HG03159 (cell line): Measurements from ENCODE around the gene CEP72.
"Not testable (repeated sequence)": the region's sequence is repeated elsewhere in the genome, so short reads cannot be mapped to it uniquely, and the experiment has no call there.

Experiments
- ATAC-seq: cut with Tn5 transposase; IDR thresholded peaks from one replicate; pipeline ENCODE4 v1.9.1; 2021; ENCODE audit warnings: mild to moderate bottlenecking, moderate library complexity; ENCODE audit not compliant: unreplicated experiment

Gene CEP72

DNA sequence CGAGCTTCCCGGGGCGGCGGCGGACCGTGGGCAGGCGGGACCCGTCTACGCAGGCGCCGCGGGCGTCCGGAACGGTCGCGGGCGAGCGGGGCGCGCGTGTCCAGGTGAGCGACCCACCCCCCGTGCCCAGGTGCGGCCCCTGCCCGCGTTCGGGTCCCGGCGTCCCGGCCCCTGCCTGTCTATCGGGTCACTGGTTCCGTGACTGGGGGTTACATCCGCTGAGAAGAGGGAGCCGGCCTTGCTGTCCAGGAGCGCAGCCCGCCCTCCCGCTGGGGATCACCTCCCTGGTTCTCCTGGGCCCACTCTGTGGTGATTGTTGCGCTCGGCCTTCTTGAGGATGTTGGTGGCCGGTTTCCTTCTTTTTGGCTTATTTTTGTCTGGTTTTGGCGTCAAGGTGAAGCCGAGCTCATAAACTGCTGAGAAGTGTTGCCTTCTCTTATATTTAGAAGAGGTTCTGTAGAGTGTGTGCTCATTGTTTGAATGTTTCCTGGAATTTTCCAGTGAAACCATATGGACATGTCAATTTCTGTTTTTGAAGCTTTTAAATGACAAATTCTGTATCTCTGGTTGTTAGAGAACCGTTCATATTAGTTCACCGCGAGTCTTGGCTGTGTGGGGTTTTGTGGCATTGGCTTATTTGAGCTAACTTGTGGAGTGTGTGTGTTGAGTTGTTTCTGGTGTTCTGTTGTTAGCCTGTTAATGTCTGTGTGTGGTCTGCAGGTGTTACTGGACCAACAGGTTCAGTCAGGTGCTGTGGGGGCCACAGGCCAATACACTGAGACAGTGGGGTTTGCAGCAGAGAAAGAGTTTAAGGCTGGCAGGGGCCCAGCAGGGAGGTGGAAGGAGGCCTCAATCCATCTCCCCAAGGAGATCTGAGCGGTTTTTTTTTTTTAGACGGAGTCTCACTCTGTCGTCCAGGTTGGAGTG lies 621 bp downstream of the CEP72 start:
- peak; percentile 28 for ATAC-seq

DNA sequence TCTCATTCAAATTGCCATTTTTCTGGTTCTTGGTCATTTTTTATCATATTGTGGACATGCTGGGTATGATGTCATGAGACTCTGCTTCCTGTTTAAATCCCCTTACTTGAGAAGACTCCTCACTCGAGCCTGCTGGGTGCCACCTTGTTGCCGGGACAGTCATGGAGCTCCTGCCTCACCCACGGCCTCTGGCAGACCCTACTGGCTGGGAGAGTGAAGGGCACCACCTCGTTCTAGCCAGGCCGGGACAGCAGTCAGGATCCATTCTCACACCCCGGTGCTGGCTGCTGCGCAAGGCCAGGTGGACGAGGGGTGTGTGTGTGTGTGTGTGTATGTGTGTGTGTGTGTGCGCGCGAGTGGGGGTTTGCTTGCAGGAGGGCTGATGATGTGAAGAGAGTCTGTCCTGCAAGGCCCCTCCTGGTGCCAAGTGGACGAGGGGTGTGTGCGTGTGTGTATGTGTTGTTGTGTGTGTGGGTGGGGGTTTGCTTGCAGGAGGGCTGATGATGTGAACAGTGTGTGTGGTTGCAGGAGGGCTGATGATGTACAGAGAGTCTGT lies 4.4 kb downstream of the CEP72 start:
- no peak for ATAC-seq

DNA sequence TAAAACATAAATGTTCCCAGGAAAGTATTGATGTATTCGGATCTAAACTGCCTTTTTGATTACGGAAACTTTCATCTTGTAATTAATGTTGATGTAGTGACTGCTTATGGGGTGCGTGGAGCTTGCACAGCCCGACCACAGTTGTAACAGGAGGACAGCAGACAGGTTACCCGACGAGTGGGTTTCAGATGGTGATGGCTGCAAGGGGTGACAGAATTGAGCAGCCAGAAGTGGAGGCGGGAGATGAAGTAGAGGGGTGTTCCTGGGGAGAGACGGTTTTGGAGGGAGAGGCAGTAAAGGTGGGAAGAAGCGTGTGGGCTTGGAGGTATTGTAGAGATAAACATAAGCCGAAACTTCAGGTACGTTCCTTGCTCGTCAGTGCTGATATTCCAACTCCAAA lies 5.8 kb downstream of the CEP72 start:
- no peak for ATAC-seq

DNA sequence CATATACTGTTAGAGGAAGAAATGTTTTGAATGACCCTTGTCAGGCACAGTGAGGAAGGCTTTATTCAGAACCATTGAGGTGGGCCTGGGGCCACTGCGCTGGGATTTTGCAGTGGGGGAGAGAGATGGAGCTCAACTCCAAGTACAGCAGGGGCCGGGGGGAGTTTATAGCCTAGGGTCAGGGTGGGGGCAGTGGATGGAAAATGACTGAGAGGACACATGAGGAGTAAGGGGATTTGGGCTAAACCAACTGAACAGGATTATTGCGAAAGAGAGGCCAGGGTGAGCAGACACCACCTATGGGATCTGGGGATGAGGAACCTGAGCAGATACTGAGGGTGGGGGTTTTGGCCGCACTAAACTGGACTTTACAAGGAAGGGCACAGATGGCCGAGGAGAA lies 6.3 kb downstream of the CEP72 start:
- ATAC-seq, result no peak

DNA sequence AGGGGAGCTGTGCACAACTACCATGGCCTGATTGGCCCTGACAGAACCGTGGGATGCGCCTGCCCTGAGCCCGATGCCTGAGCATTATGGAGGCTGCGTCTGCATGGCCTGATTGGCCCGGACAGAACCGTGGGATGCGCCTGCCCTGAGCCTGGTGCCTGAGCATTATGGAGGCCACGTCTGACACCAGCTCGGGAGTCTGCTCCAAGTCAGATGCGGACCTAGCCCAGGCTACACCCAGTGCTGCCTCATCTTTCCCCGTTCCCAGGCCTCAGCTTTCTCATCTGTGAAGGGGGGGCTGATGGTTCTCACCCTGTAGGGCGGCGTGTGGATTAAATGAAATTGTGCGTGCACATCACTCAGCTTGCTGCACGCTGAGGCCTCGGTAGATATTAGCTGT lies 7.3 kb downstream of the CEP72 start:
- ATAC-seq, result no peak

DNA sequence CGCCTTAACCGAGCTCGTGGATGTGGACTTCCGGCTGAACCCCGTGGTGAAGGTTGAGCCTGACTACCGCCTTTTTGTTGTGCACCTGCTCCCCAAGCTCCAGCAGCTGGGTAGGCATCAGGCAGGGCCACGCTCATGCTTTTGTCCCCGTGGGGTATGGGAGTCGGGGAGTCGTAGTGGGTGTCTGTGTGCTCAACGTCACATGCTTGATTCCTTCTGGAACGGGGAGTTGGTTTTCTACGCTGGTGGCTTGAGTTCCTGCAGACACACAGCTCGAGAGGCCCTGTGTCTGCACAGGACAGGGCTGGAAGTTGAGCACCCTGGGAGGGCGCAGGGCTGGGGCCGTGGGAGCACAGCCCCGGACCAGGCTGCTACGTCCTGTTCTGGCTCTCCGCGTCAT lies 8.0 kb downstream of the CEP72 start:
- ATAC-seq, result no peak

DNA sequence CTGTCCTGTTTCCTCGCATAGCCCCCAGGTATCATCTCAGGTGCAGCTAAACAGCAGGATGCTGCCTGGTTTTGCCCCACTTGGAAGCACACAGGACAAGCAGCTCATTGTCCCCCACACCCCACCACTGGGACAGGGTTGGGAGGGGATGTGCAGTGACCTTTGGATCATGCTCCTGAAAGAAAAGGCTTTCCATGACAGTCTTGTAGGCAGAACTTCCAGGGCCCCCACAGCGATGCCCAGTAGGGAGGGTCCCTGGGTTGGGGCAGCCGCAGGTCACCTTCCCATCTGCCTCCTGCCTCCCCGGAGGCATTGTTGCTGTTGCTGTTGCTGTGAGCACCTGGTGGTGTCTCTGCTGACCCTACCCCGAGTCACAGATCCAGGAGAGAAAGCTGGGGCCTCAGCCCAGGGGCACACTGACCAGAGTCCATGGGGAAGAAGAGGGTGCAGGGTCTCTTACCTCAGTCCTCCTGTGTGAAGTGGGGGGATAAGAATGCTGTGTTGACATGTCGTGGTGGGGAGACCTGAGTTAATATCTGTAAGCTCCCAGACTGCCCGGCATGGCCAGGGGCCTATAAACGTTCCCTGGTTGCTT lies 8.5 kb downstream of the CEP72 start:
- ATAC-seq, result no peak

DNA sequence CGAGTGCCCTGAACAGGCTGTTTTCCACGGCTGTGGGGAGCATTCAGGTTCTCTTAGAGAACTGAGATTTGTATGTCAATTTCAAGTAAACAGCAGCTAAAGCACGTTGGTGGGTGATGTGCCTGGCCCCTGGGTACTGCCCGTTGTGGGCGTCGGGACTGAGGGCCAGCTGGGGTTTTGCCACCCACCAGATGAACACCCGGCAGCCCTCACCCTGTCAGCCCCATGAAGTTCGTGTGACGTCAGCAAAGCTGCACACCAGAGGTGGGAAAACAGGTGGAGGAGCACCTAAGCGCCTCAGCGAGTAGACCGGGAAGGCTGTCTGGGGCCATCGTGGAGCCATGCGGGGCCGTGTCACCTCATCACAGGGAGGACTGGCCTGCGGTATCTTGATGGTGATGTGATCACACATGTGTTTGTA lies 9.2 kb downstream of the CEP72 start:
- ATAC-seq, result no peak

DNA sequence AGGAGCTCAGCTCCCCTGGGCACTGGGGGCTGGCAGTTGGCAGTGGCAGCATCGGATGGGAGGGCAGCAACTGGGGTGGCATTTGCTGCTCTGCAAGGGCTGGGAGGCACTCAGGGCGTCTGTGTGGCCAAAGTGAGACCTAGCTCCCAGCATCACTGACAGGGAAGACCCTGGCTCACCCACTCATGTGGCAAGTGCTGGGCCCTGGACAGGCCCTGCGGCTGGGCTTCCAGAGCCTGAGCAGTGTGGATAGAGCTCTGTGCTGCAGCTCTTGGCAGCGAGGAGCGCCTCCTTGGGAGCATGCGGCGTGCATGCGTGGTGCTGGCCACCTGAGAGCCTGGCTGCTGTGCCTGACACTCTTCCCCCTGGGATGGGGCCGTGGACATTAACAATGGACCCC lies 10.2 kb downstream of the CEP72 start:
- no peak for ATAC-seq

DNA sequence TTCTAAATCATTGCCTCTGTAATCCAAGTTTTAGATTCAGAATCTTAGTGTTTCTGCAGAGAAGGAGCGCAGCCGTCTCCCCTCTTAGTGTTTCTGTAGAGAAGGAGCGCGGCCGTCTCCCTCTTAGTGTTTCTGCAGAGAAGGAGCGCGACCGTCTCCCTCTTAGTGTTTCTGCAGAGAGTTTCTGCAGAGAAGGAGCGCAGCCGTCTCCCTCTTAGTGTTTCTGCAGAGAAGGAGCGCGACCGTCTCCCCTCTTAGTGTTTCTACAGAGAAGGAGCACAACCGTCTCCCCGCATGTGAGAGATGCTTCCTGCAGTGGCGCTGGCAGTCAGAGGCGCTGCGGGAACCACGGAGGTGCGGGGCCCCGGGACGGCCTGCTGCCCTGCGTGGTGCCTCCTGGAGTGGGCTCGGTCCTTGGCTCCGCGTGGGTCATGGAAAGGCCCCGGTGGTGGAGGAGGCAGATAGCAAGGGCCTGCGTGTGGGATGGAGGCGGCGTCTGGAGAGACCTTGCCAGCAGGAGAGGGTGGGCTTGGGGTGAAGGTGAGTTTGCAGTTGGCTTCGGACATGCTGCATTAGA lies 10.9 kb downstream of the CEP72 start:
- ATAC-seq, result no peak

DNA sequence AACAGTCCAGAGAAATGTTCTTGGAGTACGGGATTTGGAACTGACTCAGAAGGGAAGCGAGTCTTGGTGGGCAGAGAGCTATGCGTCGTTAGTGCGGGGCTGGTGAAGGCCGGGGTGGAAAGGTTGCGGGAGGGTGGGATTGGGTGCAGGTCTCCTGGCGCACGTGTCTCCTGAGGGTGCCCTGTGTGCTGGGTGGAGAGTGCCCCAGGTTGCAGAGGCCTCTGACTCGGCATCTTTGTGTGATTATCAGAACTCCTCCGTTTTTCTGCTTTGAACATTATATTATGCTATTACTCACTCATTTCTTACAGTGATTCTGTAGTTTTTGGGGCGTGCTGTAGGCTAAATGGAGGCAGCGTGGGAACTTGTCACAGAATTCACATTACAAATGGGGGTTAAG lies 11.4 kb downstream of the CEP72 start:
- no peak for ATAC-seq

DNA sequence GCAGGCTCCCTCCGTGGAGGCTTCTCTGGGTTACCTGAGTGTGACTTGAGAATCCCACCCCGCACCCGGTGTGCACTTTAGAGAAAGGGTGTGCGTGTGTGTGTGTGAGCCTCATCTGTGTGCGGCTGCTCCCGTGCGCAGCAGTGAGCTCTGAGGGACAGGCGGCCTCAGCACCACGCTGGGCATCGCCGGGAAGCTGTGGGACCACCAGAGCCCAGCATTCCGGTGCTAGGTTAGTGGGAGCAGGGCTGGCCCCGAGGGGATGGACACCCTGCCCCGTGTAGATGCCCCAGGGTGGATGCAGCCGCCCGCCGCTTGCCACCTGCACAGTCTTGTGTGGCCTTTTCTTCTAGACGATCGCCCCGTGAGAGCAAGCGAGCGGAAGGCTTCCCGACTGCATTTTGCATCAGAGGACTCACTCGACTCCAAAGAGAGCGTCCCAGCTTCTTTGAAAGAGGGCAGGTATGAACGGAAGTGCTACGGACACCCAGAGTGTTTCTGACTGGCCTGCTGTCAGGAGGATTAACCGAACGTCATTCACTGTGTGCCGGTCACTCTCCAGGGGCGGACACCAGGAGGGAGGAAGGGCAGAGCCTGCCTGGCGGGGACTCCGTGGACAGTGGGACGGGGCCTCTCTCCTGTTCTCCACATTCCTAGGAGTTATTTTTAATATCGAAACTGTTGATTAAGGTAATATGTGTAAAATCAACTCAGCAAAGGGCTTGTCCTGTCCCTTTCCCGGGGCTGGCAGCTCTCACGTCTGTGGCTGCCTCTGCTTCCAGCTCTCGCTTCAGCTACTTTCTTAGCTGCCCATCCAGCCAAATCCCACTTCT lies 12.2 kb downstream of the CEP72 start:
- ATAC-seq, result no peak

DNA sequence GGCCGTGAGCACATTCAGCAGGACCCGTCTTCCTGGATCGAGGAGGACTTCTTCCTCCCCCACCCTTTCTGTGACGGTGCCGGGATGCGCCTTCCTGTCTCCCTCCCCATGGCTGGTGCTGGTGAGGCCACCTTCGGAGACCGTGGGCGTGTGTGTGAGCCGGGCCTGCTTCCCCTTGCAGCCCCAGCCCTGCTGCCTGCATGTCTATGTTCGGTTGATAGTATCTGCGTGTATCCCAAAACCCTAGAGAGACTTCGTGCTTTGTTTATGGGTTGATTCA lies 12.8 kb downstream of the CEP72 start:
- no peak for ATAC-seq

DNA sequence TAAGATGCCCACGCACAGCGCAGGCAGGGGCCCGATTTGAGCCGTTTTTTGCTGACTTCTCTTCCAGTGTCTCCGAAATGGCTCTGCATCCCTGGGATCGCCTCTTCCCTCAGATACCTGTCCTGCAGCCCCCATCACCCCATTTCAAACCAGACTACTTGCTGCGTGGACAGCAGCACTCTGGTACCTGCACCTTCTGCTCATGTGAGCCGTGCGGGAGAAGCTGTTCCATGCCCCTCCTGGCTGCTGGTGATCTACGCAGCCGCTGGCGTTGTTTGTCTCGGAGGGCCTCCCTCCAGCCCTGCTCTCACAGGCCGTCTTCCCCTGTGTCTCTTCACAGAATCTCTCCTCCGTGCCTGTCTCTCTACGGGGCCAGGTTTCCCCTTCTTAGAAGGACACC lies 13.4 kb downstream of the CEP72 start:
- no peak for ATAC-seq

DNA sequence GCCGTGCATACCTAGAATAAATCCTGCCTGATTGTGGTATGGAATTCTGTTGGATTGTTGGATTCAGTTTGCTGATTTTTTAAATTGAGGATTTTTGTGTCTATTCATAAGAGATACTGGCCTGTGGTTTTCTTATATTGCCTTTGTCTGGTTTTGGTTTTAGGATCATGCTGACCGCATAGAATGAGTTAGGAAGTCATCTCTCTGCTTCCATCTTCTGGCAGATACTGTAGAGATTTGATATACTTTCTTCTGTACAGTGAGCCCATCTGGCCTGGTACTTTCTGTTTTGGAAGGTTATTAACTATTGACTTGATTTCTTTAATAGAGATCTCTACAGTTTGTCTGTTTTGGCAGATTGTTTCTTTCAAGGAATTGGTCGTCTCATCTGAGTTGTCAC lies 14.7 kb downstream of the CEP72 start:
- ATAC-seq, result no peak

DNA sequence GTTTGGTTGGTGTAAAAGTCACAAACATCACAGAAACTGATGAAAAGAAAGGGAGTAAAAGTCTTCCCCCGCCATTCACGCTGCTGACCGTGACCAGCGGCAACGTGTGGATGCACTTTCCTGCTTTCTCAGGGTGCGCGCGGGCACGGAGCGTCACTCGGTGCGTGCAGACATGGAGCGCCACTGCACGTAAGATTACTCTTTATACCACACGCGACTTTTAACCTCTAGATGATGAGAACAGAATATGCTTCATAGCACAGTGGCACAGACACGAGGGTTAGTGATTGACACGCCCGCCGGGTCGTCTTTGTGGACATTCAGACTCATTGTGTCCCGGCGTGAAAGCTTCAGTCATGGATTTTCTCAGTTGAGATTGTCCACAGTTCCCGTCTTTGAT lies 15.7 kb downstream of the CEP72 start:
- ATAC-seq, result no peak

DNA sequence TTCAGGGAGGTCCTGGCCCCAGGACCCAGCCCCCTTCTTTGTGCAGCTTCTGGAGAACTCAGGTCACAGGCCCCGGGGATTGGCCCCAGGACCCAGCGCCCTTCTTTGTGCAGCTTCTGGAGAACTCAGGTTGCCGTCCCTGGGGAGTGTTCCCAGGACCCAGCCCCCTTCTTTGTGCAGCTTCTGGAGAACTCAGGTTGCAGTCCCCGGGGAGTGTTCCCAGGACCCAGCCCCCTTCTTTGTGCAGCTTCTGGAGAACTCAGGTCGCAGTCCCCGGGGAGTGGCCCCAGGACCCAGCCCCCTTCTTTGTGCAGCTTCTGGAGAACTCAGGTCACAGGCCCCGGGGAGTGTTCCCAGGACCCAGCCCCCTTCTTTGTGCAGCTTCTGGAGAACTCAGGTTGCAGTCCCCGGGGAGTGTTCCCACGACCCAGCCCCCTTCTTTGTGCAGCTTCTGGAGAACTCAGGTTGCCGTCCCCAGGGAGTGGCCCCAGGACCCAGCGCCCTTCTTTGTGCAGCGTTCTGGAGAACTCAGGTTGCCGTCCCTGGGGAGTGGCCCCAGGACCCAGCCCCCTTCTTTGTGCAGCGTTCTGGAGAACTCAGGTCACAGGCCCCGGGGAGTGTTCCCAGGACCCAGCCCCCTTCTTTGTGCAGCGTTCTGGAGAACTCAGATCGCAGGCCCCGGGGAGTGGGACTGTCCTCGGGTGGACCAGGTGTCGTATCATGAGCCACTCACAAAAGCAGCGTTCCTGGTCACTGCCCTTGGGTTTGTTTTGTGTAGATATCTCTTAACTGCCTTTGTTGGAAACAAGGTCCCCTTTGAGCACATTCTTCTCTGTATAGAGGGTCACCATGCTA lies 16.4 kb downstream of the CEP72 start:
- not testable (repeated sequence) for ATAC-seq

DNA sequence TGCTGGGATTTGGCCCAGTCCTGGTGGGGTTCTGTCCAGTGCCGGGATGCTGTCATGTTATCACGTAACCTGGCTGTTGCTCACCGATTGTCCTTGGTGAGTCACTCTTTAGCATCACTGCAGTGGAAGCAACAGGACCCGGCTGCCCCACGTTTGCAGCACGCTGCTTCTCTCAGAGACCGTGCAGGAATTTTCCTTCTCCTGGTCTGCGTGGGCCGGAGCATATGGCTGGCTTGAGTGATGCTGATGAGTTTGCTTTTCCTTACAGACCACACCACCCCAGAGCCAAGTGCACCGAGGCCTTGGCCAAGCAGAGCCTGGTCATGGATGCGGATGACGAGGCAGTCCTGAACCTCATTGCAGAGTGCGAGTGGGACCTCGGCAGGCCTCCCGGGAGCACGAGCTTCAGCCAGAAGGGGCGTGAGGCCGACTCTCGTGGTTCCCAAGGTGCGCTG lies 21.4 kb downstream of the CEP72 start:
- no peak for ATAC-seq

DNA sequence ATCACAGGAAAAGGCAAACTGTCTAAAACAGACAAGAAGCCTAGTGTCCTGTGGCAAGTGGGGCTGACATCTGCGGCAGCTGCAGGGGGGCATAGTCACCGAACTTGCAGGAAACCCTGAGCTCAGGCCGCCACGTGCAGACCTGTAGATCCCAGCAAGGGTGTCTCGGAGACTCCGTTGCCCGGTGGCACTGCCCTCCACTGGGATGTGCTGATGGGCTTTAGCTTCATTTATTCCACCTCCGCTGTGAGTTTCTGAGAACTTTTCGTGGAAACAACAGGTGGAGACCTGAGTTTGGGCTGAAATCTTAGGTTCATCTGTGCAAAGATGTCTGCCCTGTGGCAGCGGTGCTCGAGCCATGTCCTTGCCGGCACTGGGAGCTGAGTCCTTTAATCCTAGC lies 22.1 kb downstream of the CEP72 start:
- no peak for ATAC-seq
